ENCODE measurements around the gene SREBF2.

The SREBF2 gene

GRCh38 chr22:41880653-41881052 lies 47.7 kb downstream of the SREBF2 start:
- DNase-seq = no peak

DNA sequence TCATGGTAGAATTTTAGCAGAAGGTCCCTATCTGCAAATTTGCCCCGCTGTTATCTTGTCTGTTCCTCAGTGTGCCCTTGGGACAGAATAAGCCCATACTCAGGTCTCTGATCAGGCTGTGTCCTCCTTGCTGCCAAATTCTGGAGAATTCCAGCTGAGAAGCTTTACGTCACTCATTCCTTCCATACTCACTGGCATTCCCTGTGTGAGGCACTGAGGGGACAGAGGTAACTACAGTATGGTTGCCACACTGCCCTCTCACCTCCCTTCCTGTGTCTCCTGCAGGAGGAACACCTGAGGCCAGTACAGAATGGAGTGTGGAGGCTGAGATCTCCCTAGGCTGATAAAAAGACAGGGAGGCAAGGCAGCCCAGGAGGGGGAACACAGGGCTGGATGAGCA lies 50.5 kb downstream of the SREBF2 start:
- DNase-seq = no peak

GRCh38 chr22:41885116-41885515 lies 52.2 kb downstream of the SREBF2 start:
- DNase-seq = no peak

DNA sequence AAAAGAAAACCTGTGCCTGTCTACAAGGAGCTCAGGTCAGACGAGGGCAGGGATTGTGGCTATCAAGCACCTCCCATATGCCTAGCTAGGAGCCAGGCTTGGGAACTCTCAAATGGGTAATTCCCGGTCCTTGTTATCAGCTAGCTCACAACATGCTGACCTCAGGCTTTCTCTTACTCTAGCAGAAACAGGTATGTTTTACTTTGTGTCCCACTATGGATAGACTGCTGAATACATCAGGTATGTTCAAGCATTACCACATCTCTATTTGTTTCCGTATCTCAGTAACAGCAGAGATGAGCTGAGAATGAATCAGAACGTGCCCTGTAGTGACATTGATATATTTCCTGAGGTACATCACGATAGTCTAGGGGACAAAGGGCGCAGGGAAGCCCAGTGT lies 52.6 kb downstream of the SREBF2 start:
- no peak for DNase-seq

DNA sequence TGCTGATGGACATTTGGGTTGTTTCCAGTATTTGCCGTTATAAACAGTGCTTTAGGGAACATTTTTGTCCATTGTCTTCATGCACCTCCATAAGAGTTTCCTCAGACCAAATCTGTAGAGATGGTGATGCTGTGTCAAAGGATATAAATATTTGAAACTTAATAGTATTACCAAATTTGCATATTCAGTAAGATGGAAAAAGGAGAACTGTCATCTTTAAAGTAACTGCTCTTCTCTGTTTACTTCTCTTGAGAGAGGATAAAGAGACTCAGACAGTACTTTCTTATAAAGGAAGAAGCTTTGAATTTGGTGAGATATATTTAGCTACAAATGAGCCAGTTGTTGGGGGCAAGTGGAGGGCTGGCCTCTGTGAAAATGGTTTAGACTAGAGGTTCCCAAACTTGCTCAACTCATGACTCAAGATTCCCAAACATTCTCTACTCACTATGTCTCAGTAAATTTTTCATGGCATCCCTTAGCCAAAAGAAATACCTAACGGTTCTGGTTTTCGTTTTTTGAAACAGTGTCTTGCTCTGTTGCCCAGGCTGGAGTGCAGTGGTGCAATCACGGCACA lies 55.8 kb downstream of the SREBF2 start:
- no peak for DNase-seq

DNA sequence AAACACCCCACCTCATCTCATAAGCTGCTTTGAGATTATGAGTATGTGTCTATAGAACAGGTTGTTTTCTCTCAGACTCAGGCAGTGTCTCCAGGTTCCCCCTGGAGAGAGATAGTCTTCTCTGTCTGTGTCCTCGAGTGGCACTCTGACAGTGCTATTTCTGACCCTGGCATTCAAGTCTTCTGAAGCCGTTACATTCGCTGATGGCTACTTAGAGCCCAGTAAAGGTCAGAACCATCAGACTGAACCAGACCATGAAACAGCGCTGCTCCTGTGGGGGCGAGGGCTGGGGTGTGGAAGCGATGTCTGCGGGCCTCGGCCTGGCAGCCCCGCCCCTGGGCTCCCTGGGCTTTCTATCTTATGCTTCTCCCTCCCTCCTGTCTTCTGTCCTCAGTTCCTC lies 58.5 kb downstream of the SREBF2 start:
- no peak for DNase-seq

- DNase-seq = no peak
These were observed 59.8 kb downstream of the SREBF2 start for GRCh38 chr22:41892721-41893120.

- DNase-seq = no peak
These were observed 60.9 kb downstream of the SREBF2 start for GRCh38 chr22:41893591-41894375.

GRCh38 chr22:41898645-41899044 lies 65.7 kb downstream of the SREBF2 start:
- DNase-seq = no peak

DNA sequence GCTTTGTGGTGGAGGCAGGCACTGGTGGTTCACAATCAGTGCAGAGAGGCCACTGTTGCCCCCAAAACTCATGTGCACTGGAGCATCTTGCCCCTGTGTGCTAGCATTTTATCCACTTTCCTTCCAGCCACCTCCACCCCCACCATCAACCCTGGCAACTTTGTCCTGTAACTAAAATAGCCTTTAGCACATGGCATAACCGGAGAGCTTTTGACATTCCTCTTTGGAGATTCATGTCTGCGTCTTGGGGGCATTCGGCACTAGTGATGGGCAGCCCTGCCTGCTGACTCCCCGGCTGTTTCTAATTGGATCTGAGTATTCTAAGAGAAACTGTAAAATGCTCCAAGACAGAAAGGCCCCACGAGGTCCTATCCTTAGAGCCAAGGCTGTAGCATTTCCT lies 66.2 kb downstream of the SREBF2 start:
- no peak for DNase-seq

GRCh38 chr22:41899992-41900651 lies 67.2 kb downstream of the SREBF2 start:
- DNase-seq = no peak

DNA sequence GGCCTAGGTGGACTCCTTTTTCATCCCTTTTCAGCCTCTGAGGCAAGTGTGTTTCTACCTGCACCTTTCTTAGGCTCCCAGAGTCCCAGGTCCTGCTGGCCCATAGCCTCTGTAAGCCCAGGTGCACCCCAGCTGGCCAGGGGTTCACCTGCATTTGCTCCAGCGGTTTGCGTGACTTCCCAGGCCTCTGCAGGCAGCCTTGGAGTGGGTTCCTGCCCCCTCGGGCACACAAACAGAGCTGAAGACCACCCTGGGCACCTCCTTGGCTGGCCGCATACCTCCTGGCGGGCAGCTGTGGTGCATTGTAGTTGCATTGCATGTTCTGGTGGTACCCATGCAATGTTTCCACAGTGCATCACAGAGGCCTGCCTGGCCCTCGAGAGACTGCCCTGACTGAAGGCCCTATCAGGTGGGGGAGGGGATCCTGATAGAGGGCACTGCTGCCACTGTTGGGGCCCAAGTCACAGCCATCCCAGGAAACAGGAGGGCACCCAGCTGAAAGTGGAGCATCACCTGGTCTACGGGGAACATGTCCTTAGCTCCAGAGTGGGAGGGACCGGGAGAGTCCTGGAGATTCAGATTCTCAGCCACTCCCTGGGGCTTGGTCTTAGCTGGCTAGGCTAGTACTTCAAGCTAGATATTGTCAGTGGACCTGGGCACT lies 67.9 kb downstream of the SREBF2 start:
- DNase-seq = no peak

GRCh38 chr22:41902016-41902415 lies 69.1 kb downstream of the SREBF2 start:
- DNase-seq = no peak

DNA sequence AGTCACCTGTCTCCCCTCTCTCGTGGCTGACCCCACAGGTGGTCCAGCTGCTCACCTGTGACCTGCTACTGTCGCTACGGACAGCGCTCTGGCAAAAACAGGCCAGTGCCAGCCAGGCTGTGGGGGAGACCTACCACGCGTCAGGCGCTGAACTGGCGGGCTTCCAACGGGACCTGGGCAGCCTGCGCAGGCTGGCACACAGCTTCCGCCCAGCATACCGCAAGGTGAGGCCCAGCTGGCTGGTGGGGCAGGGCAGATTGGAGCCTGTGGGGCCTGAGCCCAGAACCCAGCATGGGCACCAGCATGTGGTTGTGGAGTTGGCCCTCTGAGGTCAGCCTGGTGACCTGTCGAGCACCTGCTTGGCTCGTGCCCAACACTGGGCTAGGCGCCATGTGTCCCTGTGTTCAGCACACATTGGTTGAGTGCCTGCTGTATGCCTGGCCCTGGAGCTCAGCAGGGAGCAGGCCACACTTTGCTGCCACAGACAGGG lies 70.1 kb downstream of the SREBF2 start:
- no peak for DNase-seq

- DNase-seq = no peak
These were observed 71.8 kb downstream of the SREBF2 start for GRCh38 chr22:41904450-41905410.

- DNase-seq = no peak
These were observed 72.7 kb downstream of the SREBF2 start for GRCh38 chr22:41905411-41906202.

DNA sequence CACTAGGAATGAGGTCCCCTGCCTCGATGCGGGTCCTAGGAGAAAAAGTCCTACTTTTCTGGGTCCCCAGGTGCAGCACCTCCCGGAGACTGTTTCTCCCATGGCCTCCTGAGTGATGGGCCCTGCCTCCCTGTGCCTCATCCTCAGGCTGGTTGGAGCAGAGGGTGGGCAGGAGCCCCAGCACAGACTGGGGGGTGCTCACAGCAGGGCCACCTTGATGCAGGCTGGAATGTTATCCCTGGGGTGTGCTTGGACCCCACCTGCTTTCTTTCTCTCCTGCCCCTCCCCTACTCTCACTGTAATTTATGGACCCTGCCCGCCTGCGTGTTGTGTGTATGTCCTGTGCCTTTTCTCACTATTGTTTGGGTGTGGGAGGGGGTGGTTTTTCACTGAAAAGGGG lies 73.9 kb downstream of the SREBF2 start:
- no peak for DNase-seq

- no peak for DNase-seq
These were observed 74.8 kb downstream of the SREBF2 start for GRCh38 chr22:41907436-41908401.

DNA sequence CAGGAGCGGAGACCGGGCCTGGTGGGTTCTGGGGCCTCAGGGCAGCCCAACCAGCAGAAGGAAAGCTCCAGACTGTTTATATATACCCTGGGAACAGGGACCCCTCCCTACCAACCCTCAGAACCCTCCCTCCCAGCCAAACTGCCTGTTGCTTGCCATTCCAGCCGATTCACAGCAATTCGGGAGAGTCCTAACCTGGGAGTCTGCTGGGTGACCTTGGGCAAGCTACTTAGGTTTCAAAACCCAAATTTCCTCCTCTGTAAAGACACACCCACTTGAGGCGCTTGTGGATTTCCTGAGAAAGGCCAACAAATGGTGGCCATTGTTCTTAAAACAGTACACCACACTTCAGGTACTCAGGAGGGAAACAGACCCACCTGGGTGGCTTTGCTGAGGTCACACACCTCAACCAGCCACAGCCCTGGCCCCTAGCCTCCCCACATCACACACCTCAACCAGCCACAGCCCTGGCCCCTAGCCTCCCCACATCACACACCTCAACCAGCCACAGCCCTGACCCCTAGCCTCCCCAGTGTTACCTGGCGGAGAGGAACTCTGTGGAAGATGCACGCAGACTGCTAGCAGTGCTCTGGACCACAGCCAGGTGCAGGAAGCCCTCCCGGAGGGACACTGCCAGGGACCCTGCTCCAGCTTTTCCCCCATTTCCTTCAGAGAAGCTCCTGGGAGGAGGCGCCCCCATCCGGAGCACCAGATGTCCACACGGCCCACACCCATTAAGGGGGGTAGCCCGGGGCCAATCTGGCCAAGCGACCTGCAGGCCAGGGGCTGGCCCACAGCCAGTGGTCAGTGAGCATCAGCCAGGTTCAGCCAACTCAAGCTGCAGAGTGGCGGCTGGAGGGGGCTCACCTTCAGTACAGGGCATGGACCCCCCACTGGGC lies 75.8 kb downstream of the SREBF2 start:
- no peak for DNase-seq

Data from OCI-M1 (cell line).